ENCODE data around the gene PACRG. TPM values are rescaled to one million over a fixed set of nuclear protein-coding genes. Genes with fewer than 3 reads are reported as not detected.

PACRG gene
- total and polyA plus RNA-seq, 10 of the 15 experiments (the other 5 are each of a cell fraction or from before 2014, with no cell fraction given) = not detected

DNA sequence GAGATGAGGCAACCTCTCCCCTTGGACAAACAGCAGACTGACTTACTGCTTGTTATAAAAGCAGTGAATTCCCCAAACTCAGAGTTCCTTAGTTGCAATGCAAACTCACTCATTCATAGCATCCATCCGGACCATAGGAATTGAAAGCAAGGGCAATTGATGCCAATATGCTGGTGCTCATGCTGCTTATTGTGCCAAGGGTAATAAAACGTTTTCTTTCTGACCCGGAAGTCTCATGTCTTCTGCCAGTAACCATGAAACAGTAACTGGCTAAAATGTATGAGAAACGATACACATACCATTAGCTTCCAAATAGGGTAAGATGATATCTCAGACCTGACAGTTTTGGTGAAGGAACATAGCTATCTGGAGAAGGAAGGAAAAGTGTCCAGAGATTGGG is 18.3 kb upstream of the PACRG start:
- FAIRE-seq (no peak), ATAC-seq (no peak), DNase-seq (ENCODE audit: low read depth, low spot score) (no peak)
- intact Hi-C loops (cut with micrococcal nuclease; ENCODE audit: unreplicated experiment) (no loop called here), in situ Hi-C loops (cut with MboI) (no loop called here)
- ChIA-PET RAD21 (ENCODE audit: unreplicated experiment) (no interaction called here), POLR2A (no interaction called here), CTCF (no interaction called here), SMC1A (ENCODE audit: uncharacterized antibody, unreplicated experiment) (no interaction called here)
- no TSS peak for BruUV-seq (replicated peaks)
- H3K79me2 ChIP-seq (ENCODE audit: control insufficient read depth, insufficient read depth, low read length) = no peaks in the 10 kb centered on the region
- no peaks in the 10 kb centered on the region for H3K4me1 ChIP-seq (ENCODE audit: control insufficient read depth, insufficient read depth, low read length)
- H3K9ac ChIP-seq (ENCODE audit: control insufficient read depth, insufficient read depth, low read length) = no peak overlapping the region
- 1% methylated on average over 4 of the region's 4 CpGs for WGBS (ENCODE audit: insufficient coverage, insufficient replicate concordance, low lambda C conversion rate, missing lambda C conversion rate)
- H3K36me3 ChIP-seq (ENCODE audit: control insufficient read depth in 2 of 2, insufficient read depth in 2 of 2, low read length in 1 of 2) = no peaks in the 10 kb centered on the region
- H2AFZ ChIP-seq (ENCODE audit: control insufficient read depth, low read depth, low read length) = no peak overlapping the region
- no peaks in the 10 kb centered on the region for H3K9me3 ChIP-seq (replicated peaks; ENCODE audit: control insufficient read depth, insufficient read depth, low read length)
- no peak overlapping the region for H3K4me3 ChIP-seq
- TF ChIP-seq TCF7 (IDR thresholded peaks at IDR 0.05; ENCODE audit: borderline replicate concordance) (no peak), SIN3A (IDR thresholded peaks at IDR 0.05; ENCODE audit: low read depth, low read length) (no peak), SP1 (IDR thresholded peaks at IDR 0.05; ENCODE audit: low read depth, low read length) (no peak), PML (IDR thresholded peaks at IDR 0.05; ENCODE audit: low read length) (no peak), NFYA (IDR thresholded peaks at IDR 0.05; ENCODE audit: borderline replicate concordance, low read depth, low read length) (no peak), STAT1 (conservative IDR thresholded peaks at IDR 0.05) (no peak), NFIC (IDR thresholded peaks at IDR 0.05; ENCODE audit: low read depth, low read length) (no peak), CBX3 (IDR thresholded peaks at IDR 0.05; ENCODE audit: borderline replicate concordance, low read depth) (no peak), ZNF24 (IDR thresholded peaks at IDR 0.05) (no peak), SMAD1 (IDR thresholded peaks at IDR 0.05; ENCODE audit: low read depth, partially characterized antibody) (no peak), WRNIP1 (IDR thresholded peaks at IDR 0.05; ENCODE audit: borderline replicate concordance, low read depth, low read length) (no peak), RAD21 (IDR thresholded peaks at IDR 0.05; ENCODE audit: insufficient read depth, low read depth, low read length) (no peak), ESRRA (IDR thresholded peaks at IDR 0.05; ENCODE audit: low read length) (no peak), SPI1 (IDR thresholded peaks at IDR 0.05; ENCODE audit: borderline replicate concordance, insufficient read depth, low read depth, low read length) (no peak)
- TF ChIP-seq, protein P1, sequence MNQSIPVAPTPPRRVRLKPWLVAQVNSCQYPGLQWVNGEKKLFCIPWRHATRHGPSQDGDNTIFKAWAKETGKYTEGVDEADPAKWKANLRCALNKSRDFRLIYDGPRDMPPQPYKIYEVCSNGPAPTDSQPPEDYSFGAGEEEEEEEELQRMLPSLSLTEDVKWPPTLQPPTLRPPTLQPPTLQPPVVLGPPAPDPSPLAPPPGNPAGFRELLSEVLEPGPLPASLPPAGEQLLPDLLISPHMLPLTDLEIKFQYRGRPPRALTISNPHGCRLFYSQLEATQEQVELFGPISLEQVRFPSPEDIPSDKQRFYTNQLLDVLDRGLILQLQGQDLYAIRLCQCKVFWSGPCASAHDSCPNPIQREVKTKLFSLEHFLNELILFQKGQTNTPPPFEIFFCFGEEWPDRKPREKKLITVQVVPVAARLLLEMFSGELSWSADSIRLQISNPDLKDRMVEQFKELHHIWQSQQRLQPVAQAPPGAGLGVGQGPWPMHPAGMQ (IDR thresholded peaks at IDR 0.05; ENCODE audit: borderline replicate concordance) = no peak
- TF ChIP-seq, protein P2, sequence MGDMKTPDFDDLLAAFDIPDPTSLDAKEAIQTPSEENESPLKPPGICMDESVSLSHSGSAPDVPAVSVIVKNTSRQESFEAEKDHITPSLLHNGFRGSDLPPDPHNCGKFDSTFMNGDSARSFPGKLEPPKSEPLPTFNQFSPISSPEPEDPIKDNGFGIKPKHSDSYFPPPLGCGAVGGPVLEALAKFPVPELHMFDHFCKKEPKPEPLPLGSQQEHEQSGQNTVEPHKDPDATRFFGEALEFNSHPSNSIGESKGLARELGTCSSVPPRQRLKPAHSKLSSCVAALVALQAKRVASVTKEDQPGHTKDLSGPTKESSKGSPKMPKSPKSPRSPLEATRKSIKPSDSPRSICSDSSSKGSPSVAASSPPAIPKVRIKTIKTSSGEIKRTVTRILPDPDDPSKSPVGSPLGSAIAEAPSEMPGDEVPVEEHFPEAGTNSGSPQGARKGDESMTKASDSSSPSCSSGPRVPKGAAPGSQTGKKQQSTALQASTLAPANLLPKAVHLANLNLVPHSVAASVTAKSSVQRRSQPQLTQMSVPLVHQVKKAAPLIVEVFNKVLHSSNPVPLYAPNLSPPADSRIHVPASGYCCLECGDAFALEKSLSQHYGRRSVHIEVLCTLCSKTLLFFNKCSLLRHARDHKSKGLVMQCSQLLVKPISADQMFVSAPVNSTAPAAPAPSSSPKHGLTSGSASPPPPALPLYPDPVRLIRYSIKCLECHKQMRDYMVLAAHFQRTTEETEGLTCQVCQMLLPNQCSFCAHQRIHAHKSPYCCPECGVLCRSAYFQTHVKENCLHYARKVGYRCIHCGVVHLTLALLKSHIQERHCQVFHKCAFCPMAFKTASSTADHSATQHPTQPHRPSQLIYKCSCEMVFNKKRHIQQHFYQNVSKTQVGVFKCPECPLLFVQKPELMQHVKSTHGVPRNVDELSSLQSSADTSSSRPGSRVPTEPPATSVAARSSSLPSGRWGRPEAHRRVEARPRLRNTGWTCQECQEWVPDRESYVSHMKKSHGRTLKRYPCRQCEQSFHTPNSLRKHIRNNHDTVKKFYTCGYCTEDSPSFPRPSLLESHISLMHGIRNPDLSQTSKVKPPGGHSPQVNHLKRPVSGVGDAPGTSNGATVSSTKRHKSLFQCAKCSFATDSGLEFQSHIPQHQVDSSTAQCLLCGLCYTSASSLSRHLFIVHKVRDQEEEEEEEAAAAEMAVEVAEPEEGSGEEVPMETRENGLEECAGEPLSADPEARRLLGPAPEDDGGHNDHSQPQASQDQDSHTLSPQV (IDR thresholded peaks at IDR 0.05) = no peak
- H4K20me1 ChIP-seq (ENCODE audit: control insufficient read depth, insufficient read depth) = no peaks in the 10 kb centered on the region
- H3K4me2 ChIP-seq (ENCODE audit: control insufficient read depth, insufficient read depth) = no peak overlapping the region
- H3K27me3 ChIP-seq (replicated peaks in 1 of 2; ENCODE audit: control insufficient read depth in 2 of 2, insufficient read depth in 2 of 2, low read length in 1 of 2) = no peaks in the 10 kb centered on the region
- no peak overlapping the region for H3K27ac ChIP-seq (ENCODE audit: control insufficient read depth, insufficient read depth)
